Loucy (cell line): ENCODE results near the gene GSS.

Experiments used
- H2AFZ ChIP-seq: fragments of 200-600 bp; sonication (generic); 2 replicates; pipeline ENCODE4 v1.6.0; 2016; ENCODE audit warnings: antibody characterized with exemption, mild to moderate bottlenecking, low read length, moderate library complexity
- H3F3A ChIP-seq: fragments of 200-600 bp; 2 replicates; pipeline ENCODE4 v1.6.0; 2016; ENCODE audit warnings: antibody characterized with exemption, low read depth, mild to moderate bottlenecking
- H3K27me3 ChIP-seq: fragments of 200-600 bp; sonication (generic); 2 replicates; pipeline ENCODE4 v1.6.1; 2014; ENCODE audit warnings: low read length, mild to moderate bottlenecking; ENCODE audit not compliant: insufficient read depth, poor library complexity, severe bottlenecking
- H3K36me3 ChIP-seq: fragments of 200-600 bp; sonication (generic); 2 replicates; pipeline ENCODE4 v1.6.1; 2016; ENCODE audit warnings: low read length; ENCODE audit not compliant: insufficient read depth
- H3K4me1 ChIP-seq: fragments of 200-600 bp; sonication (generic); 2 replicates; pipeline ENCODE4 v1.5.1; 2014; ENCODE audit warnings: low read length, mild to moderate bottlenecking; ENCODE audit not compliant: insufficient read depth, poor library complexity, severe bottlenecking
- H3K4me2 ChIP-seq: fragments of 200-600 bp; sonication (generic); 2 replicates; pipeline ENCODE4 v1.6.0; 2014; ENCODE audit warnings: antibody characterized with exemption, low read length, low read depth, mild to moderate bottlenecking; ENCODE audit not compliant: poor library complexity, severe bottlenecking
- H3K4me3 ChIP-seq: fragments of 200-600 bp; sonication (generic); 2 replicates; pipeline ENCODE4 v1.5.1; 2014; ENCODE audit warnings: low read length, mild to moderate bottlenecking, mixed read lengths; ENCODE audit not compliant: poor library complexity, severe bottlenecking
- H3K79me2 ChIP-seq: fragments of 200-600 bp; sonication (generic); 2 replicates; pipeline ENCODE4 v1.6.1; 2014; ENCODE audit warnings: low read length; ENCODE audit not compliant: insufficient read depth
- H3K9ac ChIP-seq: fragments of 200-600 bp; sonication (generic); 2 replicates; pipeline ENCODE4 v1.6.0; 2014; ENCODE audit warnings: mild to moderate bottlenecking, low read depth, low read length, moderate library complexity; ENCODE audit not compliant: poor library complexity, severe bottlenecking
- H3K9me2 ChIP-seq: fragments of 200-600 bp; sonication (generic); replicated peaks from 2 replicates; pipeline ENCODE4 v1.6.1; 2016; ENCODE audit warnings: low read depth, low read length, mixed read lengths
- H3K9me3 ChIP-seq: fragments of 200-600 bp; sonication (generic); 2 replicates; pipeline ENCODE4 v1.6.1; 2014; ENCODE audit warnings: mild to moderate bottlenecking, antibody characterized with exemption, low read length, low read depth; ENCODE audit not compliant: insufficient read depth
- H4K20me1 ChIP-seq: fragments of 200-600 bp; sonication (generic); 2 replicates; pipeline ENCODE4 v1.6.0; 2014; ENCODE audit warnings: antibody characterized with exemption, low read length, mild to moderate bottlenecking; ENCODE audit not compliant: insufficient read depth, poor library complexity, severe bottlenecking
- CTCF ChIP-seq: fragments of 200-600 bp; sonication (generic); conservative IDR thresholded peaks from 2 replicates; pipeline ENCODE4 v1.5.1; 2014; ENCODE audit warnings: mild to moderate bottlenecking, antibody characterized with exemption, low read length
- EZH2phosphoT487 ChIP-seq: fragments of 200-600 bp; IDR thresholded peaks from 2 replicates; pipeline ENCODE4 v1.6.1; 2018; ENCODE audit warnings: antibody characterized with exemption, mild to moderate bottlenecking, moderate library complexity, borderline replicate concordance

GSS gene

GRCh38 chr20:34880215-34880850 is 75.3 kb downstream of the GSS start:
- no peaks in the 10 kb centered on the region for H3F3A ChIP-seq
- H3K36me3 ChIP-seq: no peaks in the 10 kb centered on the region
- no peak overlapping the region for H3K4me2 ChIP-seq

More at GRCh38 chr20:34880215-34880850, 75.3 kb downstream of the GSS start:
- no peak overlapping the region for H3K4me3 ChIP-seq
- H4K20me1 ChIP-seq: no peaks in the 10 kb centered on the region
- peaks cover 13% of the 10 kb centered on the region for H3K4me1 ChIP-seq
- no peak overlapping the region for H3K9ac ChIP-seq
- no peaks in the 10 kb centered on the region for H3K27me3 ChIP-seq
- H3K79me2 ChIP-seq: no peaks in the 10 kb centered on the region
- H2AFZ ChIP-seq: no peak overlapping the region
- TF ChIP-seq CTCF: no peak
- no peak for TF ChIP-seq EZH2phosphoT487
- H3K9me3 ChIP-seq: no peaks in the 10 kb centered on the region
- no peaks in the 10 kb centered on the region for H3K9me2 ChIP-seq
